ENCODE data around the gene C16orf46. TPM values are rescaled to one million over a fixed set of nuclear protein-coding genes. Genes with fewer than 3 reads are reported as not detected.

Gene C16orf46
- total and polyA plus RNA-seq, 2 of the 13 experiments (the other 11 are each of a cell fraction or from before 2014, with no cell fraction given), result 0.38 to 0.55 TPM

GRCh38 chr16:81026429-81026828 lies 50.6 kb downstream of the C16orf46 start:
- Histone ChIP-seq H3K4me1 (ENCODE audit: insufficient read depth, low read length) (no peaks in the 10 kb centered on the region), H3K9me3 (ENCODE audit: low read length) (no peaks in the 10 kb centered on the region), H3K27me3 (ENCODE audit: control insufficient read depth in 1 of 2, insufficient read depth in 2 of 2, low read length in 2 of 2) (no peaks in the 10 kb centered on the region), H3K36me3 (replicated peaks in 1 of 2; ENCODE audit: control insufficient read depth in 1 of 2, insufficient read depth in 2 of 2, low read length in 2 of 2) (peaks cover 9 to 66% of the 10 kb centered on the region in 2 experiments), H3K79me2 (ENCODE audit: insufficient read depth, low read length) (no peaks in the 10 kb centered on the region), H3K9ac (ENCODE audit: insufficient read depth, low read depth, low read length) (no peak overlapping the region), H2AFZ (ENCODE audit: low read length) (no peak overlapping the region), H3K27ac (ENCODE audit: extremely low read length, insufficient read depth, low read length) (no peak overlapping the region), H4K20me1 (ENCODE audit: insufficient read depth, low read length) (no peaks in the 10 kb centered on the region), H3K4me3 (replicated peaks in 1 of 3; ENCODE audit: insufficient read depth in 1 of 3, low read depth in 2 of 3, low read length in 3 of 3) (no peak overlapping the region), H3K4me2 (ENCODE audit: low read depth, low read length) (no peak overlapping the region)
- no TSS peak for BruUV-seq (replicated peaks)
- no peak for DNase-seq (ENCODE audit: low spot score)
- FAIRE-seq, result no peak
- POLR2A ChIA-PET, result no interaction called here
- in situ Hi-C loops (cut with HindIII; ENCODE audit: extremely low pct_ligation_motif_present, low pct_unique_long_range_greater_than_20kb), result loop anchor here (25.0 kb wide), 1 partner anchor 711 kb away; no protein-coding TSS in a partner anchor
- TF ChIP-seq ZNF619 (CRISPR knock-in tag; IDR thresholded peaks at IDR 0.05) (no peak), TOE1 (CRISPR knock-in tag; IDR thresholded peaks at IDR 0.05) (no peak), CEBPB (IDR thresholded peaks at IDR 0.05; ENCODE audit: borderline replicate concordance, low read depth, low read length) (peak; percentile 71; the same call in 1 of the 2 replicates), SRSF1 (optimal IDR thresholded peaks at IDR 0.05; ENCODE audit: low read depth, low read length) (no peak), ZNF513 (CRISPR knock-in tag; conservative IDR thresholded peaks at IDR 0.05) (no peak), ZNF407 (CRISPR knock-in tag; IDR thresholded peaks at IDR 0.05; ENCODE audit: not compliant biosample characterization) (no peak), ATF1 (CRISPR knock-in tag; IDR thresholded peaks at IDR 0.05) (no peak)
- WGBS (ENCODE audit: low lambda C conversion rate), result 96% methylated on average over 4 of the region's 4 CpGs
- CTCF ChIA-PET (ENCODE audit: low intra/inter-chr PET ratio, low total read pairs), result no interaction called here
- ATAC-seq, result no peak
- intact Hi-C loops (cut with micrococcal nuclease; ENCODE audit: unreplicated experiment), result no loop called here

Data from HepG2 (cell line).